ENCODE data around the gene RERE.
A peak's percentile ranks its signal among the peaks of the same experiment; 100 is the strongest.

The RERE gene

GRCh38 chr1:8708259-8708658, 109.2 kb downstream of the RERE start:
- 94 to 96% methylated on average over 6 of the region's 6 CpGs for WGBS, 2 experiments
- Histone ChIP-seq H3K27ac (ENCODE audit: insufficient read depth, low read depth, low read length, poor library complexity, severe bottlenecking) (no peak overlapping the region), H3K9me3 (ENCODE audit: control insufficient read depth, low read length) (no peaks in the 10 kb centered on the region), H3K36me3 (ENCODE audit: control insufficient read depth, insufficient read depth, low read length) (no peaks in the 10 kb centered on the region), H3K4me3 (ENCODE audit: insufficient read depth, low read depth, low read length) (no peak overlapping the region), H3K27me3 (ENCODE audit: control insufficient read depth, insufficient read depth, low read length, poor library complexity, severe bottlenecking) (no peaks in the 10 kb centered on the region), H3K4me1 (ENCODE audit: control insufficient read depth, insufficient read depth, low read length) (peaks cover 56% of the 10 kb centered on the region)

- H3K4me3 ChIP-seq (ENCODE audit: insufficient read depth, low read depth, low read length), result no peak overlapping the region
- WGBS, 2 experiments, result 61 to 71% methylated on average over 3 of the region's 3 CpGs
- H3K27me3 ChIP-seq (ENCODE audit: control insufficient read depth, insufficient read depth, low read length, poor library complexity, severe bottlenecking), result no peaks in the 10 kb centered on the region
- H3K27ac ChIP-seq (ENCODE audit: insufficient read depth, low read depth, low read length, poor library complexity, severe bottlenecking), result peak overlapping the region; percentile 81
- no peaks in the 10 kb centered on the region for H3K36me3 ChIP-seq (ENCODE audit: control insufficient read depth, insufficient read depth, low read length)
- no peaks in the 10 kb centered on the region for H3K9me3 ChIP-seq (ENCODE audit: control insufficient read depth, low read length)
- H3K4me1 ChIP-seq (ENCODE audit: control insufficient read depth, insufficient read depth, low read length), result peaks cover 43% of the 10 kb centered on the region
These were observed 110.4 kb downstream of the RERE start for GRCh38 chr1:8706995-8707396.

GRCh38 chr1:8706291-8706690, 111.1 kb downstream of the RERE start:
- Histone ChIP-seq H3K4me1 (ENCODE audit: control insufficient read depth, insufficient read depth, low read length) (peaks cover 41% of the 10 kb centered on the region), H3K9me3 (ENCODE audit: control insufficient read depth, low read length) (no peaks in the 10 kb centered on the region), H3K4me3 (ENCODE audit: insufficient read depth, low read depth, low read length) (no peak overlapping the region), H3K27ac (ENCODE audit: insufficient read depth, low read depth, low read length, poor library complexity, severe bottlenecking) (peak overlapping the region; percentile 81), H3K27me3 (ENCODE audit: control insufficient read depth, insufficient read depth, low read length, poor library complexity, severe bottlenecking) (no peaks in the 10 kb centered on the region), H3K36me3 (ENCODE audit: control insufficient read depth, insufficient read depth, low read length) (no peaks in the 10 kb centered on the region)
- WGBS, 2 experiments, result 88 to 100% methylated on average over 1 of the region's 1 CpG

- Histone ChIP-seq H3K4me1 (ENCODE audit: control insufficient read depth, insufficient read depth, low read length) (peaks cover 51% of the 10 kb centered on the region), H3K27ac (ENCODE audit: insufficient read depth, low read depth, low read length, poor library complexity, severe bottlenecking) (peak overlapping the region; percentile 46), H3K36me3 (ENCODE audit: control insufficient read depth, insufficient read depth, low read length) (no peaks in the 10 kb centered on the region), H3K9me3 (ENCODE audit: control insufficient read depth, low read length) (no peaks in the 10 kb centered on the region), H3K4me3 (ENCODE audit: insufficient read depth, low read depth, low read length) (no peak overlapping the region), H3K27me3 (ENCODE audit: control insufficient read depth, insufficient read depth, low read length, poor library complexity, severe bottlenecking) (no peaks in the 10 kb centered on the region)
- WGBS, 2 experiments, result 55 to 66% methylated on average over 2 of the region's 2 CpGs
These were observed 112.5 kb downstream of the RERE start for GRCh38 chr1:8704866-8705506.

- Histone ChIP-seq H3K36me3 (ENCODE audit: control insufficient read depth, insufficient read depth, low read length) (no peaks in the 10 kb centered on the region), H3K27me3 (ENCODE audit: control insufficient read depth, insufficient read depth, low read length, poor library complexity, severe bottlenecking) (no peaks in the 10 kb centered on the region), H3K27ac (ENCODE audit: insufficient read depth, low read depth, low read length, poor library complexity, severe bottlenecking) (peak overlapping the region; percentile 92), H3K9me3 (ENCODE audit: control insufficient read depth, low read length) (no peaks in the 10 kb centered on the region), H3K4me3 (ENCODE audit: insufficient read depth, low read depth, low read length) (peak overlapping the region; percentile 72), H3K4me1 (ENCODE audit: control insufficient read depth, insufficient read depth, low read length) (peaks cover 50% of the 10 kb centered on the region)
- 0% methylated on average over 88 of the region's 88 CpGs for WGBS, 2 experiments
These were observed 114.3 kb downstream of the RERE start for GRCh38 chr1:8702850-8703810.

GRCh38 chr1:8702472-8702849, 115.0 kb downstream of the RERE start:
- H3K4me1 ChIP-seq (ENCODE audit: control insufficient read depth, insufficient read depth, low read length), result peaks cover 43% of the 10 kb centered on the region
- H3K27me3 ChIP-seq (ENCODE audit: control insufficient read depth, insufficient read depth, low read length, poor library complexity, severe bottlenecking), result no peaks in the 10 kb centered on the region
- no peaks in the 10 kb centered on the region for H3K9me3 ChIP-seq (ENCODE audit: control insufficient read depth, low read length)
- H3K27ac ChIP-seq (ENCODE audit: insufficient read depth, low read depth, low read length, poor library complexity, severe bottlenecking), result peak overlapping the region; percentile 92
- peak overlapping the region; percentile 72 for H3K4me3 ChIP-seq (ENCODE audit: insufficient read depth, low read depth, low read length)
- no peaks in the 10 kb centered on the region for H3K36me3 ChIP-seq (ENCODE audit: control insufficient read depth, insufficient read depth, low read length)
- 0 to 1% methylated on average over 5 to 6 of the region's 7 CpGs for WGBS, 2 experiments

GRCh38 chr1:8701794-8702471, 115.5 kb downstream of the RERE start:
- whole genome bisulfite sequencing, 2 experiments, result 0% methylated on average over 7 of the region's 7 CpGs
- peaks cover 38% of the 10 kb centered on the region for H3K4me1 ChIP-seq (ENCODE audit: control insufficient read depth, insufficient read depth, low read length)

GRCh38 chr1:8699679-8700078, 117.8 kb downstream of the RERE start:
- H3K27ac ChIP-seq (ENCODE audit: insufficient read depth, low read depth, low read length, poor library complexity, severe bottlenecking), result no peak overlapping the region
- 91 to 92% methylated on average over 7 of the region's 7 CpGs for WGBS, 2 experiments
- H3K4me1 ChIP-seq (ENCODE audit: control insufficient read depth, insufficient read depth, low read length), result peaks cover 20% of the 10 kb centered on the region
- H3K36me3 ChIP-seq (ENCODE audit: control insufficient read depth, insufficient read depth, low read length), result no peaks in the 10 kb centered on the region
- no peaks in the 10 kb centered on the region for H3K27me3 ChIP-seq (ENCODE audit: control insufficient read depth, insufficient read depth, low read length, poor library complexity, severe bottlenecking)
- H3K4me3 ChIP-seq (ENCODE audit: insufficient read depth, low read depth, low read length), result no peak overlapping the region
- H3K9me3 ChIP-seq (ENCODE audit: control insufficient read depth, low read length), result no peaks in the 10 kb centered on the region

More at GRCh38 chr1:8701794-8702471, 115.5 kb downstream of the RERE start:
- H3K4me3 ChIP-seq (ENCODE audit: insufficient read depth, low read depth, low read length), result peak overlapping the region; percentile 72
- no peaks in the 10 kb centered on the region for H3K27me3 ChIP-seq (ENCODE audit: control insufficient read depth, insufficient read depth, low read length, poor library complexity, severe bottlenecking)
- no peaks in the 10 kb centered on the region for H3K9me3 ChIP-seq (ENCODE audit: control insufficient read depth, low read length)
- H3K27ac ChIP-seq (ENCODE audit: insufficient read depth, low read depth, low read length, poor library complexity, severe bottlenecking), result peak overlapping the region; percentile 60
- H3K36me3 ChIP-seq (ENCODE audit: control insufficient read depth, insufficient read depth, low read length), result no peaks in the 10 kb centered on the region

GRCh38 chr1:8698937-8699447, 118.4 kb downstream of the RERE start:
- Histone ChIP-seq H3K9me3 (ENCODE audit: control insufficient read depth, low read length) (no peaks in the 10 kb centered on the region), H3K4me1 (ENCODE audit: control insufficient read depth, insufficient read depth, low read length) (peaks cover 14% of the 10 kb centered on the region), H3K27me3 (ENCODE audit: control insufficient read depth, insufficient read depth, low read length, poor library complexity, severe bottlenecking) (no peaks in the 10 kb centered on the region), H3K27ac (ENCODE audit: insufficient read depth, low read depth, low read length, poor library complexity, severe bottlenecking) (no peak overlapping the region), H3K4me3 (ENCODE audit: insufficient read depth, low read depth, low read length) (no peak overlapping the region), H3K36me3 (ENCODE audit: control insufficient read depth, insufficient read depth, low read length) (no peaks in the 10 kb centered on the region)
- 93 to 97% methylated on average over 2 of the region's 3 CpGs for WGBS, 2 experiments
